Lung (tissue), 12 donors: ENCODE measurements around the gene DDAH2. TPM values are rescaled to one million over a fixed set of nuclear protein-coding genes. Genes with fewer than 3 reads are reported as not detected.
A peak's percentile ranks its signal among the peaks of the same experiment; 100 is the strongest.

Experiments used
- ATAC-seq: fragments of 200-7000 bp; cut with Tn5 transposase; one replicate; pipeline ENCODE4 v1.9.1; 2020; ENCODE audit warnings: moderate number of reproducible peaks; ENCODE audit not compliant: insufficient read depth, low FRiP score
- DNase-seq, 3 donors: peaks; one replicate each; pipeline ENCODE4 v3.0.0-alpha.2; 2013 to 2017
- H3K27ac ChIP-seq, 2 donors: one replicate each; pipeline ENCODE4 v1.5.1; 2013; ENCODE audit warnings: mild to moderate bottlenecking in 2 of 2, moderate library complexity in 2 of 2, control low read depth in 1 of 2, inconsistent platforms in 1 of 2, low read depth in 1 of 2, low read length in 1 of 2
- H3K27me3 ChIP-seq, 3 donors: one replicate each; pipeline ENCODE4 v1.5.1; 2013; ENCODE audit warnings: low read length in 2 of 3; ENCODE audit not compliant: control insufficient read depth in 3 of 3, insufficient read depth in 3 of 3
- H3K36me3 ChIP-seq, 4 donors: one replicate each; pipeline ENCODE4 v1.5.1; 2013; ENCODE audit warnings: low read length in 4 of 4, mild to moderate bottlenecking in 1 of 4, moderate library complexity in 1 of 4; ENCODE audit not compliant: control insufficient read depth in 4 of 4, insufficient read depth in 4 of 4
- H3K4me1 ChIP-seq, 5 donors: one replicate each; pipeline ENCODE4 v1.5.1; 2013; ENCODE audit warnings: low read length in 5 of 5, mild to moderate bottlenecking in 2 of 5, moderate library complexity in 1 of 5; ENCODE audit not compliant: control insufficient read depth in 5 of 5, insufficient read depth in 5 of 5
- H3K4me3 ChIP-seq: one replicate; pipeline ENCODE4 v1.5.1; 2013; ENCODE audit warnings: mild to moderate bottlenecking, control low read depth, moderate library complexity
- H3K9ac ChIP-seq, 2 donors: one replicate each; pipeline ENCODE4 v1.5.1; 2013; ENCODE audit warnings: low read length in 2 of 2, control low read depth in 1 of 2; ENCODE audit not compliant: insufficient read depth in 1 of 2
- H3K9me3 ChIP-seq, 4 donors: one replicate each; pipeline ENCODE4 v1.5.1; 2013; ENCODE audit warnings: low read length in 3 of 4, mild to moderate bottlenecking in 1 of 4, moderate library complexity in 1 of 4; ENCODE audit not compliant: control insufficient read depth in 4 of 4, insufficient read depth in 3 of 4
- CTCF ChIP-seq: IDR thresholded peaks from 2 replicates; pipeline ENCODE4 v1.5.1; 2012; ENCODE audit warnings: mild to moderate bottlenecking; ENCODE audit errors: control extremely low read depth, extremely low read depth
- WGBS, 2 donors: extraction: QIAGEN DNeasy Blood & Tissue Kit; methylation state at CpG; one replicate each; pipeline ENCODE4 v1.1.7; 2013; 5-methylcytosine and 5-hydroxymethylcytosine counted together
- polyA plus RNA-seq, 2 donors: library from polyadenylated mRNA; stranded (reverse); fragments of 200-250 nt; gene quantifications; one replicate each; pipeline ENCODE4 v1.2.1, GENCODE V29; 2013
- total RNA-seq, 2 donors: library from RNA; depleted of rRNA in 1 of 2; stranded (reverse); fragments of >200 nt in 1 of 2; gene quantifications; one replicate each; pipeline ENCODE4 v1.2.1, GENCODE V29; 2014 to 2021
- donor health status: control.
- donor health status: control.
- donor health status: Bipolar disorder and iron deficiency.
- donor health status: healthy.
- donor health status: DM: yes; HTN: yes; CAD: no.

The DDAH2 gene
- total and polyA plus RNA-seq, 4 donors, result 60.3 to 130 (median 91.3) TPM

DNA sequence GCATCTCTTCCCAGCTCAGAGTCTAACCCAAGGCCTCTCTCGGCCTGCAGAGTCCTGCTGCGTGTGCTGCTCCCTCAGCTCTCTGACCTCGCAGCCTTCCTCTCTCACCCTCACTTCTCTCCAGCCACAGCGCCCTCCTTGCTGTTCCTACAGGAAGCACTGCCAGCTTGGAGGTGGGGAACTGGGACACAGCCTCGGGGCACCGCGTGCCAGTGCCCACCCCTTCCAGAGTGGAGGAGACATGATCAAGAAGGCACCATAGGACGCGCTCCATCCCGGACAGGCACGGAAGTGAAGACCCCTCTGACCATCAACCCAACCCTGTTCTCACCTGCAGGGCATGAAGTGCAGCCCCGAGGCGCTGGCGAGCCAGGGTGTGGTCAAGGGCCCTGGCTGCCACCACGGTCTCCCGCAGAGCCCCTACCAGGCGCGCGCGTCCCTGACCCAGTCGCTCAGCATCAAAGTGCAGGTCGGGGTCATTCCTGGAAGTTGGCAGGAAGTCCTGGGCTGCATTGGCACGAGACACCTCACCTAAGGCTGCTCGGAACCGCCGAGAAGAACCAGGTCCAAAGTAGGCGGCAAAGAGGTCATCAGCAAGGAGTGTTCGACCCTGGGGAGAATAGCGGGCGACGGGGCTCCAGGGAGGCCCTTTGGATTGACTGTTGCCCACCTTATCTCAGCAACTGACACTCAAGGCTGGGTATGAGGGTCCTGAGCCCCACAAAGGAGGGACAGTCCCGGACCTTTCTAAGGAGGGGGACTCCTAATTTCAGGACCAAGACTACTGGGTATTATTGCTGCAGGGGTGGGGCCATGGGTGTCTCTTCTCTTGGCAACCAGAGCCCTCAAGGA is 46.8 kb upstream of the DDAH2 start:
- H3K27me3 ChIP-seq, result no peaks in the 10 kb centered on the region
- H3K36me3 ChIP-seq, result peaks cover 0 to 22% (median 9%) of the 10 kb centered on the region in 4 donors
- WGBS, 2 donors, result 90% methylated on average over 32 of the region's 32 CpGs
- no peak overlapping the region for H3K4me3 ChIP-seq
- H3K9me3 ChIP-seq, result no peaks in the 10 kb centered on the region
- ATAC-seq, result no peak
- H3K4me1 ChIP-seq, result peaks cover 0 to 9% (median 0%) of the 10 kb centered on the region in 5 donors
- TF ChIP-seq CTCF, result no peak
- H3K27ac ChIP-seq, result no peak overlapping the region
- DNase-seq, result no peak
- no peak overlapping the region for H3K9ac ChIP-seq

DNA sequence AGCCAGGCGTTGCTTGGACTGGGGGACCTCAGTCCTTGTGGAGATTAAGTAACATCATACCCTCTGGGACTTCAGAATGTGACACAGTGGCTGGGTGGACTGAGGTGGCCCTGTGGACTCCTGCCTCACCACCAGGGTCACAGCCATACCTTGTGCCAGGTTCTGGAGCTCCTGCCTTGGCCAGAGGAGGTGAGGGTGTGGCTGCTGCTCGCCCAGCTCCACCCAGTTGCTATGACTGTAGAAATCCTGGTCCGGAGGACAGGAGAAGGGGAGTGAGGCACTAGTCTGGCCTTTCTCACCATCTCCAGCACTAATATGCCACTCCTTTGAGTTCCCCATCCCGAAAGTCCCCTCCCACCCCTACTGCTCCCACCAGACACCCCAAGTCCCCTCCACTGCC is 46.1 kb upstream of the DDAH2 start:
- ATAC-seq (no peak), DNase-seq (no peak)
- Histone ChIP-seq H3K27ac (no peak overlapping the region), H3K4me1 (peaks cover 0 to 9% (median 0%) of the 10 kb centered on the region in 5 donors), H3K9me3 (no peaks in the 10 kb centered on the region), H3K27me3 (no peaks in the 10 kb centered on the region), H3K4me3 (no peak overlapping the region), H3K9ac (no peak overlapping the region), H3K36me3 (peaks cover 0 to 15% (median 7%) of the 10 kb centered on the region in 4 donors)
- no peak for TF ChIP-seq CTCF
- 79 to 90% methylated on average over 4 of the region's 4 CpGs for WGBS, 2 donors

GRCh38 chr6:31771992-31772358 is 42.9 kb upstream of the DDAH2 start:
- Histone ChIP-seq H3K4me1 (peaks cover 0 to 7% (median 0%) of the 10 kb centered on the region in 5 donors), H3K36me3 (no peaks in the 10 kb centered on the region), H3K27me3 (no peaks in the 10 kb centered on the region), H3K27ac (no peak overlapping the region), H3K4me3 (no peak overlapping the region), H3K9me3 (peaks cover 0 to 2% (median 0%) of the 10 kb centered on the region in 4 donors), H3K9ac (no peak overlapping the region)
- DNase-seq (peak in 1 of 3 donors; percentile 20), ATAC-seq (no peak)
- WGBS, 2 donors, result 73 to 85% methylated on average over 4 of the region's 4 CpGs
- no peak for TF ChIP-seq CTCF
